ENCODE measurements around the gene MTMR12.
"Not testable (repeated sequence)": the region's sequence is repeated elsewhere in the genome, so short reads cannot be mapped to it uniquely, and the experiment has no call there.

The MTMR12 gene

GRCh38 chr5:32297181-32298058 lies 15.3 kb downstream of the MTMR12 start:
- DNase-seq (ENCODE audit: low read depth), result no peak

DNA sequence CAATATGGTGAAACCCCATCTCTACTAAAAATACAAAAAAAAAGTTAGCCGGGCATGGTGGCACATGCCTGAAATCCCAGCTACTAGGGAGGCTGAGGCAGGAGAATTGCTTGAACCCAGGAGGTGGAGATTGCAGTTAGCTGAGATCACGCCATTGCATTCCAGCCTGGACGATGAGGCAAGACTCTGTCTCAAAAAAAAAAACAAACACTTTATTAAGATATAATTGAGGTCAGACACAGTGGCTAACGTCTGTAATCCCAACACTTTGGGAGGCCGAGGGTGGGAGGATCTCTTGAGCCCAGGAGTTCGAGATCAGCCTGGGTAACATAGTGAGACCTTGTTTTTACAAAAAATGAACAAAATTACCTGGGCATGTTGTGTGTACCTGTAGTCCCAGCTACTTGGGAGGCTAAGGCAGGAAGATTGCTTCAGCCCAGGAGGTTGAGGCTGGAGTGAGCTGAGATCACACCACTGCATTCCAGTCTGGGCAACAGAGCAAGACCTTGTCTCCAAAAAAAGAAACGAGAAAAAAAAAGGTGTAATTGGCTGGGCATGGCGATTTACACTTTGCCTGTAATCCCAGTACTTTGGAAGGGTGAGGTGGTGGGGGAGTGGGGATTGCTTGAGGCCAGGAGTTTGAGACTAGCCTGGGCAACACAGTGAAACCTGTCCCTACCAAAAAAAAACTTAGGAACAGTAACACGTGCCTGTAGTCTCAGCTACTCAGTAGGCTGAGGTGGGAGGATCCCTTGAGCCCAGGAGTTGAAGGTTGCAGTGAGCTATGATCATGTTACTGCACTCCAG lies 16.6 kb downstream of the MTMR12 start:
- DNase-seq (ENCODE audit: low read depth), result not testable (repeated sequence)

- DNase-seq (ENCODE audit: low read depth), result no peak
Measured at GRCh38 chr5:32291591-32291990, 21.1 kb downstream of the MTMR12 start.

DNA sequence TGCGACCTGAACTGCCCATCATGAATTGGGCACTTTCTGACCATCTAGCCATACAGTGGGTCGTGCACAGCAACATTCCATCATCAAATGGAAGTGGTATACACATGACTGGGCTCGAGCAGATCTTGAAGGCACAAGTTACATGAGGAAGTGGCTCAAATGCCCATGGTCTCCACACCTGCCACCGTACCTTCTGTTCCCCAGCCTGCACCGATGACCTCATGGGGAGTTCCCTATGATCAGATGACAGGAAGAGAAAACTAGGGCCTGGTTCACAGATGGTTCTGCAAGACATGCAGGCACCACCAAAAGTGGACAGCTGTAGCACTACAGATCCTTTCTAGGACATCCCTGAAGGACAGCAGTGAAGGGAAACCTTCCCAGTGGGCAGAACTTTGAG lies 21.8 kb downstream of the MTMR12 start:
- DNase-seq (ENCODE audit: low read depth), result no peak

DNA sequence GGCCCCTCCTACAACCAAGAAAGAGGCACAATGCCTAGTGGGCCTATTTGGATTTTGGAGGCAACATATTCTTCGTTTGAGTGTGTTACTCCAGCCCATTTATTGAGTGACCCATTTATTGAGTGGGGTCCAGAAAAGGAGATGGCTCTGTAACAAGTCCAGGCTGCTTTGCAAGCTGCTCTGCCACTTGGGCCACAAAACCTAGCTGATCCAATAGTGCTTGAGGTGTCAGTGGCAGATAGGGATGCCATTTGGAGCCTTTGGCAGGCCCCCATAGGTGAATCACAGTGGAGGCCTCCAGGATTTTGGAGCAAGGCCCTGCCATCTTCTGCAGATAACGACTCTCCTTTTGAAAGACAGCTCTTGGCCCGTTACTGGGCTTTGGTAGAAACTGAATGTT lies 22.2 kb downstream of the MTMR12 start:
- DNase-seq (ENCODE audit: low read depth), result not testable (repeated sequence)

DNA sequence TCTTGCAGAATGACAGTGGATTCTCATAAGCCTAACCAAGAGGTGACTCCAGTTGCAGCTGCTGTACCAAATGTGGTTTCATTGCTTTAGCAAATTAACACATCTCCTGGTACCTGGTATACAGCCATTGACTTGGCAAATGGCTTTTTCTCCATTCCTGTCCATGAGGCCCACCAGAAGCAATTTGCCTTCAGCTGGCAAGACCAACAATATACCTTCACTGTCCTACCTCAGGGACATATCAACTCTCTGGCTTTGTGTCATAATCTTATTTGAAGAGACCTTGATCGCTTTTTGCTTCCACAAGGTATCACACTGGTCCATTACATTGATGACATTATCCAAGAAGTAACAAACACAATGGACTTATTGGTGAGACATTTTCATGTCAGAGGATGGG lies 22.8 kb downstream of the MTMR12 start:
- DNase-seq (ENCODE audit: low read depth), result not testable (repeated sequence)

DNA sequence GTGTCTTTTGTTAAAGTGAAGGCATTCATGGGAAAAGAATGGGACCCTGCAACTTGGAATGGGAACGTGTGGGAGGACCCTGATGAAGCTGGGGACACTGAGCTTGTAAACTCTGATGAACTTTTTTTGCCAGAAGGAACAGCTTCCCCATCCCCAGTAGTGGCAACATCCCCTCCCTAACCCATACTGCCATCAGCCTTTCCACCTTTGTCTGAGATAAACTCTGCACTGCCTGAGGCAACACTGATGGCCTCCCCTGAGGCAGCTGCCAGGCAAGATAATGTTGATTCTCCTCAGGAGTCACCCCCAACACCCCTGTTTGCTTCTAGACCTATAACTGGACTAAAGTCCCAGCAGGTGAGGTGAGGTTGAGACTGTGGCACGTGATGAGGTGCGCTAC lies 24.6 kb downstream of the MTMR12 start:
- not testable (repeated sequence) for DNase-seq (ENCODE audit: low read depth)

DNA sequence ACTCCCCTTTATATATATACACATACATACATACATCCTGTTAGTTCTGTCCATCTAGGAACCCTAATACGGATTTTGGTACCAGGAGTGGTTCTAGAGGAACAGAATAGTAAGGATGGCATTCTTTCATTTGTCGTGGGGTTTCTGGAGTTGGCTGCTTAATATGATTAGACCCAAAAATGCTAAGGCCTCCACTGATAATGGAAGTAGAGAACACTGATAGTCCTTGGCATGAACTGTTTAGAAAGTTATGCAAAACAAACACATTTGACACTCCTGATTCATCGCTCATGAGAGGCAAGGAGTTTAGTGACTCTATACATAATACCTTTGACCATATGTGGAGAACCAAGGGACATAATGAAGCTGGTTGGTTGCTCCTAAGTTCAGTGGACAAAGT lies 25.2 kb downstream of the MTMR12 start:
- not testable (repeated sequence) for DNase-seq (ENCODE audit: low read depth)

GRCh38 chr5:32285510-32286138 lies 27.1 kb downstream of the MTMR12 start:
- DNase-seq (ENCODE audit: low read depth), result no peak

DNA sequence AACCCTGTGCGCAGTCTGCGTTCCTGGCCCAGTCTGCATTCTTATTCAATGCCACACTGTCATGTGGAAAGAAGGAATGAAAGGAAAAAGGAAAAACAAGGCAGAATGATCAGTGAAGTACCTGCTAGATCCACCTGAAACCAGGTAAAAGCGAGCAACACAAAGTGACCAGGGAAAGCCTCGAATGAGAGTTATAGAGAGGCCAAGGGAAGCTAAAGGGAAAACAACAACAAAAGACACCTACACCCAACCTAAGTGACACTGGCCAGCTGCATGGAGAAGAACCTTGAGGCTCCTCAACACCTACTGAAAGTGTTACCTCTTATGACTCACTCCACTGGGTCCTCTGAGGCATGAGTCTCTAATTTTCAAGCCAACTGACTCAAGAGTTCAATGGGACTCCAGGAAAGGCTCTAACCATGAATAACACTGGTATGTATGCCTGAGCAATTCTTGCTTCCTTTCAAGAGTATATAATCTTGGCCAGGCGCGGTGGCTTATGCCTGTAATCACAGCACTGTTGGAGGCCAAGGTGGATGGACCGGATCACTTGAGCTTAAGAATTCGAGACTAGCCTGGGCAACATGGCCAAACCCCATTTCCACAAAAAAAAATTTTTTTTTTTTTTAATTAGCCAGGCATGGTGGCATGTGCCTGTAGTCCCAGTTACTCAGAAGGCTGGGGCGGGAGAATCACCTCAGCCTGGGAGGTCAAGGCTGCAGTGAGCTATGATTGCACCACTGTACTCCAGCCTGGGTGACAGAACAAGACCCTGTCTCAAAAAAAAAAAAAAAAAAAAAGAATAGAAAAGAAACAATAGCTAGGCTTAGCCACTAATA lies 29.0 kb downstream of the MTMR12 start:
- DNase-seq (ENCODE audit: low read depth), result no peak

DNA sequence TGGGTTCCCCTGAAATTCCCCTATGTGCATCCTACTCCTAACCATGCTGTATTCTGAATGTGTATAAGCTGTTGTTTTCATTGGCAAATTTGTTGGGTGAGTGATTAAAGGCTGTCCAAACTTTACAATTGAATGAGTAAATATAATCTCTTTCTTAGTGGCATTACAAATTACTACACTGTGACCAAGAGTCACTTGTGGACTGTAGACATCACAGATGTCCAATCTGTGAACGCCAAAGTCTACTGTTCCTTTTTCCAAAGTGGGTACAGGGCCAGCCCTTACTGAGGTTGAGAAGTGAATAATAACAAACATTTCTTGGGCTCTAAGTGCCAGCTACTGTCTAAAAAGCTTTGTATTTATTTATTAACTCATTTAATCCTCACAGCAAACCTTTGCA lies 29.7 kb downstream of the MTMR12 start:
- no peak for DNase-seq (ENCODE audit: low read depth)

- DNase-seq (ENCODE audit: low read depth), result no peak
Measured at GRCh38 chr5:32282633-32283032, 30.1 kb downstream of the MTMR12 start.

DNA sequence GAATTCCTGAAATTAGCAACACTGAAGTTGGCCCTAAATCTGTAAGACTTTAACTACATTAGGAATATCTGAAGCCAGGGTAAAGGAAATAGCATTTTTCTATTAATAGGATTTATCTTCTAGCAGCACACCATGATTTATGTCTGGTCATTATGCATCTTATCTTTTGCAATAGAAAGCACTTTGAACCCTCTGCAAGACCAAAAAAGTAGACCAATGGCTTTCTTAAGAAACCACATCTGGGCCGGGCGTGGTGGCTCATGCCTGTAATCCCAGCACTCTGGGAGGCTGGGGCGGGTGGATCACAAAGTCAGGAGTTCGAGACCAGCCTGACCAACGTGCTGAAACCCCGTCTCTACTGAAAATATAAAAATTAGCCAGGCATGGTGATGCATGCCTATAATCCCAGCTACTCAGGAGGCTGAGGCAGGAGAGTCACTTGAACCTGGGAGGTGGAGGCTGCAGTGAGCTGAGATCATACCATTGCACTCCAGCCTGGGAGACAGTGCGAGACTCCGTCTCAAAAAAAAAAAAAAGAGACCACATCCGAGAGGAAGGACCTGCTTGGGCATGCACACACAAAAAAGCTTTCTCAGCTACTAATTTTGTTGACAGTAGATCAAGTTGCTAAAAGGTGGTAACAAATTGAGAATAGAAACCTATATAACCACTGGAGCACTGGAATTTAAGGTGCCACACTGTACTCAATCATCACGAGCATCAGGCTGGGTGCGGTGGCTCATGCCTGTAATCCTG lies 31.2 kb downstream of the MTMR12 start:
- DNase-seq (ENCODE audit: low read depth), result not testable (repeated sequence)

- DNase-seq (ENCODE audit: low read depth), result no peak
Measured at GRCh38 chr5:32280656-32281081, 32.1 kb downstream of the MTMR12 start.

DNA sequence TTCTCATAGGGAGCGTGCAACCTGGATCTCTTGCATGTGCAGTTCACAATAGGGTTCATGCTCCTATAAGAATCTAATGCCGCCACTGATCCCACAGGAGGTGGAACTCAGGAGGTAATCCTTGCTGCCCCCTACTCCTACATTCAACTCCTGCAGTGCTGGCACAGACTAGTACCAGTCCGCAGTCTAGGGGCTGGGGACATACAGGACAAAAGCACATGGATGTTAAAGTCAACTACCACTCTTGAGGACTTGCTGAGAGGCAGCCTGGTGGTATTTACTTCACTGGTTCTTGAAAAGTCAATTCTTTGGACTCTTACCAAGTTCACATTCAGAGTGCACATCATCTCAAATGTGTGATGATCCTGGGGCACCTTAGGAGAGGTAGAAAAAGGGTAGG lies 33.0 kb downstream of the MTMR12 start:
- DNase-seq (ENCODE audit: low read depth), result no peak

GRCh38 chr5:32279223-32279622 lies 33.5 kb downstream of the MTMR12 start:
- DNase-seq (ENCODE audit: low read depth), result no peak

DNA sequence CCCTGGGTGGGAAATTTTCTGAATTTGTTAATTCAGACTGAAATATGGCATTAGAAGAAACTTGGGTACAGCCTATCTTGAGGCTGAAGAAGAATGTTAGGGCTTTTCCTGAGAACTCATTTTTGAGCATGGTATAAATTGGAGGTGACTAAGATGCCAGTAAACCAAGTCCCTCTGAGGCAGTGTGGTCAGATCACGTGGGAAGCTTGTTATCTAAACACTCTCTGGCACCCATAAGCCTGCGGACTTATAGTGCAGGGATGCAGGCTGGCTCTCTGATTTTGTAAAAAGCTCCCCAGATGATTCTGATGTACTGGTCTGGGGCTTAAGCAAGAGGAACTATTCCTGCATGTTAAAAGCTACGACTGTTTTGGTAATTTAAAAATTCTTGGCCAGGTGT lies 34.3 kb downstream of the MTMR12 start:
- DNase-seq (ENCODE audit: low read depth), result no peak

- no peak for DNase-seq (ENCODE audit: low read depth)
Measured at GRCh38 chr5:32277798-32278197, 34.9 kb downstream of the MTMR12 start.

GRCh38 chr5:32276173-32276853 lies 36.4 kb downstream of the MTMR12 start:
- no peak for DNase-seq (ENCODE audit: low read depth)

GRCh38 chr5:32275396-32275741 lies 37.4 kb downstream of the MTMR12 start:
- no peak for DNase-seq (ENCODE audit: low read depth)
